K562 (cell line): ENCODE results near the gene GLI3. TPM values are rescaled to one million over a fixed set of nuclear protein-coding genes. Genes with fewer than 3 reads are reported as not detected.

Source experiments
- ATAC-seq: fragments of 200-7000 bp; cut with Tn5 transposase; 3 replicates; pipeline ENCODE4 v1.9.1; 2020; ENCODE audit warnings: moderate library complexity
- BruUV-seq: library from RNA; stranded (reverse); fragments of 400-500 nt; replicated peaks from 2 replicates; lab custom pipeline; 2021; lab: Mats Ljungman, UMichigan
- CTCF ChIA-PET: fragments of 300-600 bp; formaldehyde crosslinking; extraction: SDS; loops from one replicate; lab custom pipeline; 2021; ENCODE audit warnings: low intra/inter-chr PET ratio; lab: Yijun Ruan, JAX
- POLR2A ChIA-PET: fragments of 300-600, 350-650 bp; sonication (Branson Sonifier 250); formaldehyde crosslinking; extraction: SDS; loops from one replicate; lab custom pipeline; 2021; ENCODE audit warnings: antibody characterized with exemption, inconsistent platforms; lab: Yijun Ruan, JAX
- DNase-seq, 4 experiments: peaks; one replicate each; pipeline versions ENCODE4 v3.0.0 to v3.0.0-alpha.2; 2011 to 2018; ENCODE audit warnings: low spot score in 3 of 4, mixed read lengths in 3 of 4; ENCODE audit errors: extremely low read depth in 1 of 4
- FAIRE-seq: peaks from 2 replicates; lab custom pipeline; 2011; peaks lifted over from hg19 to GRCh38; lab: Jason Lieb, UNC
- H2AFZ ChIP-seq: 2 replicates; pipeline ENCODE4 v1.6.0; 2011; ENCODE audit warnings: low read depth, low read length, control low read depth, inconsistent platforms
- H3K27ac ChIP-seq: fragments of 200-600 bp; 3 replicates; pipeline ENCODE4 v1.8.0; 2011; ENCODE audit warnings: low read depth, mild to moderate bottlenecking, control low read depth, inconsistent platforms, low read length, moderate library complexity, mixed read lengths; ENCODE audit errors: extremely low read depth
- H3K27me3 ChIP-seq, 2 experiments: fragments of 300-600 bp in 1 of 2; 2 replicates in 1 of 2; 3 replicates in 1 of 2; pipeline versions ENCODE4 v1.6.0 to v1.8.0; 2011; ENCODE audit warnings: inconsistent platforms in 2 of 2, low read length in 2 of 2, mild to moderate bottlenecking in 1 of 2, mixed read lengths in 1 of 2, moderate library complexity in 1 of 2; ENCODE audit not compliant: control insufficient read depth in 2 of 2, insufficient read depth in 2 of 2
- H3K36me3 ChIP-seq: fragments of 300-600 bp; 3 replicates; pipeline ENCODE4 v1.8.0; 2011; ENCODE audit warnings: mild to moderate bottlenecking, low read length, inconsistent platforms; ENCODE audit not compliant: control insufficient read depth, insufficient read depth
- H3K4me1 ChIP-seq, 2 experiments: fragments of 200-600 bp in 1 of 2; replicated peaks in 1 of 2; 2 replicates in 1 of 2; 3 replicates in 1 of 2; pipeline versions ENCODE4 v1.5.1 to v1.8.0; 2011; ENCODE audit warnings: inconsistent platforms in 2 of 2, low read length in 2 of 2, mild to moderate bottlenecking in 1 of 2, mixed read lengths in 1 of 2, moderate library complexity in 1 of 2; ENCODE audit not compliant: control insufficient read depth in 2 of 2, insufficient read depth in 2 of 2
- H3K4me2 ChIP-seq: 2 replicates; pipeline ENCODE4 v1.6.1; 2011; ENCODE audit warnings: low read length, control low read depth, inconsistent platforms, mixed read lengths; ENCODE audit not compliant: insufficient read depth
- H3K4me3 ChIP-seq: fragments of 200-600 bp; sonication (generic), shearing (Covaris generic); 2 replicates; pipeline ENCODE4 v1.5.1; 2016; ENCODE audit warnings: control low read depth, inconsistent platforms
- H3K79me2 ChIP-seq: fragments of 200-600 bp; 3 replicates; pipeline ENCODE4 v1.8.0; 2011; ENCODE audit warnings: low read length, inconsistent platforms; ENCODE audit not compliant: control insufficient read depth, insufficient read depth
- H3K9ac ChIP-seq, 2 experiments: 2 replicates each; pipeline versions ENCODE4 v1.6.0 to v1.6.1; 2011; ENCODE audit warnings: low read depth in 2 of 2, low read length in 2 of 2, control low read depth in 1 of 2, inconsistent platforms in 1 of 2, mild to moderate bottlenecking in 1 of 2, mixed read lengths in 1 of 2; ENCODE audit not compliant: insufficient read depth in 1 of 2
- H3K9me1 ChIP-seq: one replicate; pipeline ENCODE4 v1.6.0; 2011; ENCODE audit warnings: inconsistent platforms, mild to moderate bottlenecking, low read length, moderate library complexity; ENCODE audit not compliant: control insufficient read depth, insufficient read depth
- H3K9me3 ChIP-seq: replicated peaks from 2 replicates; pipeline ENCODE4 v1.5.1; 2011; ENCODE audit warnings: low read depth, low read length, inconsistent platforms; ENCODE audit not compliant: control insufficient read depth, insufficient read depth
- H4K20me1 ChIP-seq: replicated peaks from 2 replicates; pipeline ENCODE4 v1.6.1; 2011; ENCODE audit warnings: low read length, inconsistent platforms, mixed read lengths; ENCODE audit not compliant: control insufficient read depth, insufficient read depth
- CBX8 ChIP-seq: fragments of 200-600 bp; sonication (generic); IDR thresholded peaks from 2 replicates; pipeline ENCODE4 v1.6.1; 2012; ENCODE audit warnings: borderline replicate concordance, mixed run types, low read depth, mild to moderate bottlenecking, moderate library complexity, mixed read lengths, low read length, control low read depth, inconsistent platforms; ENCODE audit not compliant: poor library complexity, severe bottlenecking; ENCODE audit errors: extremely low read depth
- DIDO1 ChIP-seq: fragments of 450-650 bp; IDR thresholded peaks from 2 replicates; pipeline ENCODE4 v1.6.1; 2016; ENCODE audit warnings: low read depth, missing biosample characterization, missing genetic modification characterization
- FOXK1 ChIP-seq: sonication (generic); formaldehyde crosslinking; IDR thresholded peaks from 2 replicates; pipeline ENCODE4 v1.8.0; 2022; ENCODE audit warnings: missing genetic modification reagents, mild to moderate bottlenecking, borderline replicate concordance
- HDGF ChIP-seq: fragments of 450-650 bp; IDR thresholded peaks from 2 replicates; pipeline ENCODE4 v1.6.1; 2016
- MCM2 ChIP-seq: fragments of 450-650 bp; IDR thresholded peaks from 2 replicates; pipeline ENCODE4 v1.6.1; 2017; ENCODE audit warnings: low read depth, mild to moderate bottlenecking
- MIER1 ChIP-seq: fragments of 450-650 bp; IDR thresholded peaks from 2 replicates; pipeline ENCODE4 v1.6.1; 2016; ENCODE audit warnings: antibody characterized with exemption, mild to moderate bottlenecking, low read depth
- NR3C1 ChIP-seq: sonication (generic); formaldehyde crosslinking; IDR thresholded peaks from 2 replicates; pipeline ENCODE4 v1.8.1; 2022; ENCODE audit warnings: missing genetic modification reagents
- PCBP1 ChIP-seq: fragments of 200-400 bp; formaldehyde crosslinking; IDR thresholded peaks from 2 replicates; pipeline ENCODE4 v1.6.1; 2018; ENCODE audit warnings: mild to moderate bottlenecking, low read depth, low read length; ENCODE audit not compliant: poor library complexity, severe bottlenecking
- TCF3 ChIP-seq: sonication (generic); formaldehyde crosslinking; IDR thresholded peaks from 2 replicates; pipeline ENCODE4 v1.4.0; 2020; ENCODE audit warnings: mild to moderate bottlenecking, missing genetic modification reagents
- ZNF561 ChIP-seq: fragments of 450-650 bp; formaldehyde crosslinking; conservative IDR thresholded peaks from 2 replicates; pipeline ENCODE4 v1.4.0; 2020; ENCODE audit warnings: mild to moderate bottlenecking, moderate library complexity
- ZNF57 ChIP-seq: fragments of 450-650 bp; formaldehyde crosslinking; IDR thresholded peaks from 2 replicates; pipeline ENCODE4 v1.4.0; 2020; ENCODE audit warnings: mild to moderate bottlenecking, moderate library complexity
- ZSCAN32 ChIP-seq: fragments of 450-650 bp; formaldehyde crosslinking; IDR thresholded peaks from 2 replicates; pipeline ENCODE4 v1.4.0; 2020; ENCODE audit warnings: mild to moderate bottlenecking, moderate library complexity
- WGBS: fragments of 100-300 bp; shearing (Covaris generic); methylation state at CpG from one replicate; pipeline ENCODE4 v1.1.6; 2016; ENCODE audit warnings: low coverage, mixed read lengths; ENCODE audit not compliant: insufficient coverage; ENCODE audit errors: missing lambda C conversion rate; 5-methylcytosine and 5-hydroxymethylcytosine counted together
- in situ Hi-C: fragments of 300-500 bp; cut with MboI; formaldehyde crosslinking; loops from 4 replicates; pipeline ENCODE4 v1.15.0; 2018; ENCODE audit warnings: inconsistent platforms, mixed read lengths
- intact Hi-C: fragments of 100-400 bp; cut with micrococcal nuclease; formaldehyde crosslinking; loops from 2 replicates; pipeline ENCODE4 v1.14.2; 2022
- polyA plus RNA-seq, 8 experiments: library from polyadenylated mRNA; depleted of rRNA in 4 of 8; stranded (reverse) in 5 of 8; unstranded in 3 of 8; fragments of >200 nt; fragmentation: Nextera tagmentation in 2 of 8; fragmentation: Illumina TruSeq in 1 of 8; extraction: Ambion mirVana in 2 of 8; extraction: Trizol in 1 of 8; gene quantifications; 2 replicates each; pipeline versions ENCODE4 v1.2.1 to v1.2.3, GENCODE V29; 2011 to 2014; ENCODE audit warnings: inconsistent platforms in 1 of 8, missing spikeins in 1 of 8
- total RNA-seq, 7 experiments: library from RNA; depleted of rRNA in 6 of 7; stranded (reverse); fragments of >200 nt in 6 of 7; fragmentation: Illumina TruSeq in 2 of 7; extraction: Trizol in 2 of 7; gene quantifications; 2 replicates each; pipeline versions ENCODE4 v1.2.1 to v1.2.3, GENCODE V29; 2011 to 2021; ENCODE audit warnings: low replicate concordance in 1 of 7
- TF ChIP-seq, protein P1 (sequence below): fragments of 250-450 bp; sonication (Bioruptor Pico); IDR thresholded peaks from 2 replicates; pipeline ENCODE4 v1.8.0; 2022; ENCODE audit warnings: inconsistent platforms, mild to moderate bottlenecking, moderate library complexity, borderline replicate concordance
- TF ChIP-seq, protein P2 (sequence below), 3 experiments: fragments of 200-800 bp in 1 of 3; sonication (Bioruptor generic) in 1 of 3; sonication (generic) in 1 of 3; formaldehyde crosslinking in 1 of 3; IDR thresholded peaks; 2 replicates each; pipeline versions ENCODE4 v1.6.1 to v1.8.0; 2016 to 2022; ENCODE audit warnings: mild to moderate bottlenecking in 2 of 3, missing compliant biosample characterization in 2 of 3, missing genetic modification characterization in 2 of 3, missing genetic modification reagents in 1 of 3

GLI3 gene
- total and polyA plus RNA-seq, 9 of the 15 experiments (the other 6 are each of a cell fraction or from before 2014, with no cell fraction given) = 0.01 to 0.18 (median 0.07) TPM; not detected in 6

DNA sequence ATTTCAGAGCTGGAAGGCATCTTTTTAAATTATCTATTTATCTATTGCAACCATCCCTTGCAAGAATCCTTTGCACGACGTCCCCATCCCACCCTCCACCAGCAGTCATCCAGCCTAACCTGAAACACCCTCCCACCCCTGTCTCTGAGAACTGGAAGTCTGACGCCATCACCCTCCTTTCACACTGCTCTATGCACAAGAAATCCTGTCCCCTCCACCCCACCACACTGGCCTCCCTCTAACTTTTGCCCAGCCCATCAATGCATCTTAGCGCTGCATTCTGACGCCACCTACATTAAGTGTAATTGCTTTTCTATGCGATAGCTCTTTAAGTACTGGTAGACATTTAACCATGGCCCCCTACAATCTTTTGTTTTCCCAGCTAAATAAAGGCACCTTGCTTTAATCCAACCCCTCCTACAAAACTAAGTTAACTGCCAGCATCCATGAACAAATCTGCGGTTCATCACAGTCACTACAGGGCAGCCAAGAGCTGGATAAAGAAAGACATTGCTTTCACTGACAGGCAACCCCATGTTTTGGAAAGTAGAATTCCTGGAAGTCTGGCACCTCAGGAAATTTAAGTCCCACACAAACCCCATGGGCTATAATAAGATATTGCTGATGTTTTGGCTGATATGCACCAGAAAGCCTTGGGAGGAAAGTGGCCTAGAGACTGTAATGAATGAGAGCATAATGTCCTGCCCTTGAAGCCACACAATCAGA lies 128.0 kb downstream of the GLI3 start:
- H3K4me2 ChIP-seq = no peak overlapping the region
- H2AFZ ChIP-seq = no peak overlapping the region
- H3K4me1 ChIP-seq = no peaks in the 10 kb centered on the region
- in situ Hi-C loops (no loop called here), intact Hi-C loops (no loop called here)
- no peak overlapping the region for H3K9ac ChIP-seq
- no peak for DNase-seq
- no peaks in the 10 kb centered on the region for H3K36me3 ChIP-seq
- ChIA-PET CTCF (no interaction called here), POLR2A (no interaction called here)
- peaks cover 7 to 18% of the 10 kb centered on the region in 2 experiments; a peak in 3 of 5 replicates for H3K27me3 ChIP-seq
- no peaks in the 10 kb centered on the region for H3K79me2 ChIP-seq
- ATAC-seq = no peak
- no peaks in the 10 kb centered on the region for H3K9me3 ChIP-seq
- H4K20me1 ChIP-seq = no peaks in the 10 kb centered on the region
- no peak for TF ChIP-seq CBX8
- no peak for TF ChIP-seq DIDO1
- no peak for TF ChIP-seq TCF3 (CRISPR knock-in tag)
- TF ChIP-seq HDGF = no peak
- TF ChIP-seq, protein P1, sequence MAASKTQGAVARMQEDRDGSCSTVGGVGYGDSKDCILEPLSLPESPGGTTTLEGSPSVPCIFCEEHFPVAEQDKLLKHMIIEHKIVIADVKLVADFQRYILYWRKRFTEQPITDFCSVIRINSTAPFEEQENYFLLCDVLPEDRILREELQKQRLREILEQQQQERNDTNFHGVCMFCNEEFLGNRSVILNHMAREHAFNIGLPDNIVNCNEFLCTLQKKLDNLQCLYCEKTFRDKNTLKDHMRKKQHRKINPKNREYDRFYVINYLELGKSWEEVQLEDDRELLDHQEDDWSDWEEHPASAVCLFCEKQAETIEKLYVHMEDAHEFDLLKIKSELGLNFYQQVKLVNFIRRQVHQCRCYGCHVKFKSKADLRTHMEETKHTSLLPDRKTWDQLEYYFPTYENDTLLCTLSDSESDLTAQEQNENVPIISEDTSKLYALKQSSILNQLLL (CRISPR knock-in tag) = no peak
- no peak for TF ChIP-seq PCBP1
- TF ChIP-seq ZNF561 (CRISPR knock-in tag) = no peak
- TF ChIP-seq, protein P2, sequence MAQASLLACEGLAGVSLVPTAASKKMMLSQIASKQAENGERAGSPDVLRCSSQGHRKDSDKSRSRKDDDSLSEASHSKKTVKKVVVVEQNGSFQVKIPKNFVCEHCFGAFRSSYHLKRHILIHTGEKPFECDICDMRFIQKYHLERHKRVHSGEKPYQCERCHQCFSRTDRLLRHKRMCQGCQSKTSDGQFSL (CRISPR knock-in tag; IDR thresholded peaks at IDR 0.05) = no peak
- TF ChIP-seq, protein P2 (tag; IDR thresholded peaks at IDR 0.05) = no peak
- TF ChIP-seq MIER1 = no peak
- TF ChIP-seq MCM2 = no peak
- no peak for TF ChIP-seq ZSCAN32 (CRISPR knock-in tag)
- TF ChIP-seq ZNF57 (CRISPR knock-in tag) = no peak
- TF ChIP-seq NR3C1 (CRISPR knock-in tag) = no peak
- no peak for TF ChIP-seq FOXK1 (CRISPR knock-in tag)
- no peak for FAIRE-seq
- H3K4me3 ChIP-seq = no peak overlapping the region
- no peaks in the 10 kb centered on the region for H3K9me1 ChIP-seq
- H3K27ac ChIP-seq = no peak overlapping the region
- BruUV-seq = no TSS peak
- WGBS = 0% methylated on average over 7 of the region's 7 CpGs
